Neural cell (in vitro differentiated cells): ENCODE measurements around the gene ADGRD1. TPM values are rescaled to one million over a fixed set of nuclear protein-coding genes. Genes with fewer than 3 reads are reported as not detected.

Source experiments
- H2AFZ ChIP-seq: fragments of 200-600, 300-800 bp; sonication (generic), shearing (Covaris generic); 2 replicates; pipeline ENCODE4 v1.6.0; 2014; ENCODE audit warnings: low read depth, mild to moderate bottlenecking, antibody characterized with exemption, low read length, moderate library complexity
- H3F3A ChIP-seq: fragments of 200-600 bp; shearing (Covaris generic); 2 replicates; pipeline ENCODE4 v1.6.1; 2016; ENCODE audit warnings: mild to moderate bottlenecking, moderate library complexity, mixed read lengths, antibody characterized with exemption, low read length; ENCODE audit not compliant: insufficient read depth, poor library complexity, severe bottlenecking
- H3K27ac ChIP-seq: fragments of 200-600, 300-800 bp; sonication (generic), shearing (Covaris generic); 2 replicates; pipeline ENCODE4 v1.5.1; 2014; ENCODE audit warnings: mild to moderate bottlenecking, low read length, moderate library complexity
- H3K27me3 ChIP-seq: fragments of 300-800, 200-600 bp; sonication (generic), shearing (Covaris generic); 2 replicates; pipeline ENCODE4 v1.6.0; 2014; ENCODE audit warnings: mild to moderate bottlenecking, low read depth, low read length, moderate library complexity; ENCODE audit not compliant: insufficient read depth
- H3K36me3 ChIP-seq: fragments of 300-800, 200-600 bp; sonication (generic), shearing (Covaris generic); 2 replicates; pipeline ENCODE4 v1.5.1; 2014; ENCODE audit warnings: mild to moderate bottlenecking, antibody characterized with exemption, low read length, moderate library complexity; ENCODE audit not compliant: insufficient read depth
- H3K4me2 ChIP-seq: fragments of 300-800, 200-600 bp; sonication (generic), shearing (Covaris generic); 2 replicates; pipeline ENCODE4 v1.6.0; 2014; ENCODE audit warnings: mild to moderate bottlenecking, low read length
- H3K4me3 ChIP-seq: fragments of 300-800, 200-600 bp; sonication (generic), shearing (Covaris generic); 2 replicates; pipeline ENCODE4 v1.5.1; 2014; ENCODE audit warnings: mild to moderate bottlenecking, low read length, moderate library complexity
- H3K79me2 ChIP-seq: fragments of 200-600 bp; shearing (Covaris generic); replicated peaks from 2 replicates; pipeline ENCODE4 v1.6.0; 2014; ENCODE audit warnings: mild to moderate bottlenecking, low read length, moderate library complexity; ENCODE audit not compliant: insufficient read depth
- H3K9ac ChIP-seq: fragments of 300-800, 200-600 bp; sonication (generic), shearing (Covaris generic); 2 replicates; pipeline ENCODE4 v1.6.1; 2016; ENCODE audit warnings: mild to moderate bottlenecking, low read length, mixed read lengths
- H3K9me2 ChIP-seq: fragments of 200-600 bp; shearing (Covaris generic); 2 replicates; pipeline ENCODE4 v1.6.1; 2016; ENCODE audit warnings: mild to moderate bottlenecking, low read length, mixed read lengths; ENCODE audit not compliant: insufficient read depth
- H3K9me3 ChIP-seq: fragments of 200-600, 300-800 bp; sonication (generic), shearing (Covaris generic); 2 replicates; pipeline ENCODE4 v1.6.1; 2016; ENCODE audit warnings: mild to moderate bottlenecking, mixed run types, low read length, moderate library complexity, mixed read lengths
- H4K20me1 ChIP-seq: fragments of 200-600 bp; shearing (Covaris generic); 2 replicates; pipeline ENCODE4 v1.6.1; 2016; ENCODE audit warnings: mild to moderate bottlenecking, mixed run types; ENCODE audit not compliant: insufficient read depth
- EZH2 ChIP-seq: fragments of 200-600, 300-800 bp; shearing (Covaris generic), sonication (generic); IDR thresholded peaks from 2 replicates; pipeline ENCODE4 v1.6.1; 2014; ENCODE audit warnings: antibody characterized with exemption, low read length, borderline replicate concordance, mild to moderate bottlenecking; ENCODE audit not compliant: insufficient read depth, poor library complexity, severe bottlenecking
- POLR2AphosphoS5 ChIP-seq: IDR thresholded peaks from 2 replicates; pipeline ENCODE4 v1.6.1; 2012
- polyA plus RNA-seq: library from polyadenylated mRNA; depleted of rRNA; stranded (reverse); fragments of >200 nt; gene quantifications from 2 replicates; pipeline ENCODE4 v1.2.3, GENCODE V29; 2014
- small RNA-seq, 3 experiments: library from RNA; depleted of rRNA; stranded (forward); fragments of <200 nt; gene quantifications; one replicate each; pipeline ENCODE3, GENCODE V24; 2012

The ADGRD1 gene
- polyA plus RNA-seq, 1 donor from 2014 or later: 1.7 TPM

- no peaks in the 10 kb centered on the region for H4K20me1 ChIP-seq
- H3K9ac ChIP-seq: no peak overlapping the region
- H2AFZ ChIP-seq: no peak overlapping the region
- H3K27ac ChIP-seq: no peak overlapping the region
- no peak overlapping the region for H3K4me3 ChIP-seq
- no peak overlapping the region for H3K4me2 ChIP-seq
- H3F3A ChIP-seq: no peaks in the 10 kb centered on the region
- no peaks in the 10 kb centered on the region for H3K9me2 ChIP-seq
- no peaks in the 10 kb centered on the region for H3K9me3 ChIP-seq
- H3K79me2 ChIP-seq: no peaks in the 10 kb centered on the region
- TF ChIP-seq POLR2AphosphoS5: peak; percentile 53
- TF ChIP-seq EZH2: no peak
- H3K27me3 ChIP-seq: no peaks in the 10 kb centered on the region
- no peaks in the 10 kb centered on the region for H3K36me3 ChIP-seq
Observed at GRCh38 chr12:131190965-131191364, 237.3 kb downstream of the ADGRD1 start.

Small RNA genes within 50 kb of the gene (small RNA-seq; reads per million reads assigned to genes)
- 0 to 1.2 (median 0) reads per million in 3 experiments for gene RF00019

Other genes with a start within 250 kb of the ADGRD1 start
- gene RIMBP2, start 237.6 kb upstream of the ADGRD1 start, polyA plus RNA-seq: 14.6 and 18.9 TPM in 2 replicates
- gene STX2, start 114.7 kb upstream of the ADGRD1 start, polyA plus RNA-seq: 58.4 and 67.0 TPM in 2 replicates
- gene RAN, start 81.8 kb upstream of the ADGRD1 start, polyA plus RNA-seq: 579 and 616 TPM in 2 replicates